Activated effector memory CD4-positive, alpha-beta T cell treated with anti-CD3 and anti-CD28 coated beads, Interleukin-2, amount 50 U/mL, for 16 hours (primary cell): ENCODE measurements around the gene ABHD15.
A peak's percentile ranks its signal among the peaks of the same experiment; 100 is the strongest.

Experiments
- DNase-seq: peaks from one replicate; pipeline ENCODE4 v3.0.0-alpha.2; 2020

Gene ABHD15

GRCh38 chr17:29593591-29594518 is 27.0 kb upstream of the ABHD15 start:
- peak; percentile 70 for DNase-seq

DNA sequence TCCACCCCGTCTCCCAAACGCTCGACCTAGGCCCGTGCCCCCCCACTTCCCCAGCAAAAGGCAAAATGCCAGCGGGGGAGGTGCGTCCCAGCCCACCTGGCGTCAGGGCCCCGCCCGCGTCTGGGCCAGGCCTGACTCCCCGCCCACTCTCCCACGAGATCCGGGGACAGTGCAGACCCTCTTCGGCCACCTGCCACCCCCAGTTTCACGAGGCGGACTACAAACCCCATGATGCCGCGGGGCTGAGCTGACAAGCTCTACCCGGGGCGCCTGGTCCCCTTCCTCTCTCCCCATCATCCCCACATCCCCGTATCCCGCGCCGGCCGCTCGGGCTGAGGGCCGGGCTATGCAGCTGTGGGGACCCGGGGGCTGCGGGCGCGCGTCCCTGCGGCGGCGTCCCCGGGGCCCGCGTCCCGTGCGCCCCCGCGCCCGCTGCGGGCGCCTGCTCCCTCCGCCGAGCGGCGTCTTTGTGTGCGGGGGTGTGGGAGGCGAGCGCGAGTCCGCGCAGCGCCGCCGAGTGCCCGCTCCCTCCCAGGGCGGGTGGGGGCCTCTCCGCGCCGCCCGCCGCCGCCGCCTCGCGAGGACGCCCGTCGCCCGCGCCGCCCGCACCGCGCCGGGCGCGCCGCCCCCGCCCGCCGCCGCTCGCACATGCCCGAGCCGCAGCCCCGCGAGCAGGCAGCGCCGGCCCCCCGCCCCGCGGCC is 26.2 kb upstream of the ABHD15 start, which contains the start of gene ANKRD13B:
Gene ANKRD13B (plus strand): TSS at position 283 of the 702 bp plus-strand sequence. CDS start 490 bp downstream, outside the sequence.
- peak; percentile 79 for DNase-seq

DNA sequence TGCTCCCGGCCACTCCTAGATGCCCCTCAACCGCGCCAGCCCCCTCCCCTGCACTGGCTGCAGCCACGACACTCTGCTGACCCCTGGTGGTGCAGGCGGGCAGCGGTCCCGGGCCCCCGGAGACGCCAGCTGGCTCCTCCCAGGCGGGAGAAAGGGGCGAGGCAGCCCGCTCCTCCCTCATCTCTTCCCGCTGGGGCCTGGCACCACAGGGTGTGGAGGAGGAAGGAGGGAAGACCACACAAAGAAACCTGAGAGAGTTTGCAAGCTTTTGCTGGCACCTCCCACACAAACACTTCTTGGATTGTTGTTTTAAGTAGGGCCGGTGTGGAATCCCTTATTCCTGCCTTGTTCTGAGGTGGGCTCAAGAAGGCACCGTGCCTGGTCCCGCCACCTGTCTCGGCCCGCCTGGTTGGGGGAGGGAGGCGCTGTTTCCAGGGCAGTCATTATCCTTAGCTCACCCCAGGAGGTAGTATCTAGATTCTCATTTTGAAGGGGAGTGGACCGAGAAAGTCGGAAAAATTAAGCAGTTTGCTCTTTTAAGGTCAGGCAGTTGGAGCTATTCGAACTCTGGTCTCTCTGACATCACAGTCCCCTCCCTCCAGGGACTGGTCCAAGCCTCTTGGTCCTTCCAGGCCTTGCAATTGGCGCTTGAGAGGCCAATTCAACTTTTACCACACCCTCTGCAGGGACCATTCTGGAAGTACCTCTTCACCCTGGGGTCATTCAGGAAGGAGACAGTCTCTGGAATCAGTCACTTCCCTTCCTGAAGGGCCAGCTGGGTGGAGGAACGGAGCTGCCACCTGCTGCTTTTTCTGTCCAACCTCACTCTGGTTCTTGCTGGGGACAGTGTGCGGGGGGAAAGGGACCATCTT is 25.1 kb upstream of the ABHD15 start:
- DNase-seq: peak; percentile 93

DNA sequence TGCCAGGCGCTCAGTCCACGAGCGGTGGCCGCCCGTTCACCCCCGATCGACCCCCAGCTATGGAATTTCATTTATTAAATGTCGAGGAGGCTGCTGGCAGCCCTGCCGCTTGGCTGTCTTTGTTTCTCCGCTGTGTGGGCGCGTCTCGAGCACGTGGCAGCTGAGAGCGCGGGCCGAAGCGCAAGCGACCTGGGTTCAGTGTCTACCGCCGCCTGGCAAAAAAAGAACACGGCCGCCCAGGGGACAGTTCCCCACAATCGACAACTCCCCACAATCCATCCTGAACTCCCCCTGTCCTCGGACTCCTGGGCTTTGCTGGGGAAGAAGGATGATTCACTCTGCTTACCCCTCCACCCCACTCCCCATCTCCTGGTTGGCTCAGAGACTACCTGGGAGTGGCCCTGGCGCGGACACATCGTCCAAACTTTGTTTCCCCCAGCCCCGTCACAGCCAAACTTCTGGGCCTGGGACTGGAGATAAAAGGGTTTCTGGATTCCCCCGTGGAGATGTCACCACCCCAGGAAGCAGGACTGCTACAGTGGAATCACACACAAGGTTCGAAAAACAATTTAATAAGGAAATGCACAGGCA is 24.4 kb upstream of the ABHD15 start:
- peak; percentile 76 for DNase-seq

DNA sequence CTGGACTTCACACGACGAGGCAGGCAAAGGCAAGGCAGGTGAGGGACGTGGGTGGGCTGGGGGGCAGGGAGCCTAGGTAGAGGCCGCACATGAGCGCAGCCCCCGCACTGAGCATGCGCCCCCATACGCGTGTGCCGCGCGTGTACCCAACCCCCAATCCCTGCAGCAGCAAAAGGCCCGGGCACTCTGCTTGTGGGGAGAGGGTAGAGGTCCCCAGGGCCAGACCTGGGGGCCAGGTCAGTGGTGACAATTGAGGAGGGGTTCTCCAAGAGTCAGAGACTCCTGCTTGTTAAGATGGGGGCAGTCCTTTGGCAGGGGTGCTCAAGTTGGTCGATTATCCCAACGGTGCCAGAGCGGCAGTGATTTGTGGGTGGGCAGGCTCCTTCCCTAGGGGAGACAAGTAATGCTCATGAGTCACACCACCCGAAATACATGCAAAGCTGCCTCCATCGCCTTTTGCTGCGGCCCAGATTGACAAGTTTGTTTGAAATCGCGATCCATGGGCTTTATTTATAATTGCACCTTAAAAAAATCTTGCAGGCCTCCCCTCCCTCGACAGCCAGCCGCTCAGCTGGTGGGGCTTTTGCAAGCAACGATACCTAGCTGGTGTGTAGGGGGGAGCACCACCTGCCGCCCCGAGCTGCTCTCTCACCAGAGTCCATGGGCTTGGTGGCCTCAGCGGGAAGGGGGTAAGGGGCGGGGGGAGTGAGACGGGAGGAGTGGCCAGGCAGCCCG is 23.7 kb upstream of the ABHD15 start:
- DNase-seq: peak; percentile 70

DNA sequence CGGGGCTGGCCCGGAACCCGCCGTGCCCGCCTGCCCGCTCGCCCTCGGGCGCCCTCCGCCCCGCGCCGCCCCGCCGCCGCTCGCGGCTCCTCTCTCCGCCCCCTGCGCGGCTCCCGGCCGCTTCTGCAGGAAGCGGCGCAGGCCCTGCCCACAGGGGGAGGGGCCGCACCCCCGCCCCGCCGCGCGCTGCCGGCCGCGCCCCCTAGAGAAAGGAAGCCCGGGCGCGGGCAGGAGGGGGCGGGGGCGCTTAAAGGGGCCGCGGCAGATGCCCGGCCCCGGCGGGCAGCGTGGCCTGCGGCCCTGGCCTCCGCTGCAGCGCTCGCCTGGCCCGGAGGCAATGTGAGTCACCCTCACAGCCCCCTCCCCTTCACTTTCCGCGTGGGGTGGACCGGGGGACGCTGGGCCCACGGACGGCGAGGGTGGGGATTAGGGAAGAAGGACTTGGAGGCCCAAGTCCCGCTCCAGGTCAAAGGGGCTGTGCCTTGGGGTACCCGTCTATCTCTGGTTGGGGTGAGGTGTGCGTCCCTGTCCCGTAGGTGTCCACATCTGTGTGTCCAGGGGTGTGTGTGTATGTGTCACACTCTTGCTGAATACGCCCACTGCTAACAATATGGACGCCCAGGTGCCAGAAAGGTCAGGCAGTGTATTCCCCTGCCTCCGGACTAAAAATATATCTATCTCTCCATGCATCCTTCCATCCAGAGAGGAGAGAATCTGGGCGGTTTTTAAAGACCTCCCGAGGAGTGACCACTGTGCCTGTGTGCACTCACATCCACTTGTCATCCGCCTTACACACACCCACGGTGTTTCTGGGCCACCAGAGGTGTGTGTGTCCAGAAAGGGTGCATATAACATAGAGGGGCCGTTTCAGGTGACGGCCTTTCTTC is 22.9 kb upstream of the ABHD15 start, which contains the start of gene GIT1:
Gene GIT1 (minus strand): TSS at position 125 of the 887 bp plus-strand sequence. CDS start 270 bp downstream, outside the sequence.
- DNase-seq: peak; percentile 95

- peak; percentile 86 for DNase-seq
Observed at GRCh38 chr17:29588562-29589411, 21.9 kb upstream of the ABHD15 start.

- no peak for DNase-seq
Observed at GRCh38 chr17:29588017-29588561, 21.3 kb upstream of the ABHD15 start.

GRCh38 chr17:29587591-29587990 is 20.8 kb upstream of the ABHD15 start:
- DNase-seq: no peak

GRCh38 chr17:29586676-29587469 is 20.0 kb upstream of the ABHD15 start:
- DNase-seq: no peak

- peak; percentile 75 for DNase-seq
Observed at GRCh38 chr17:29585080-29585751, 18.4 kb upstream of the ABHD15 start.

- peak; percentile 56 for DNase-seq
Observed at GRCh38 chr17:29584452-29585079, 17.7 kb upstream of the ABHD15 start.

DNA sequence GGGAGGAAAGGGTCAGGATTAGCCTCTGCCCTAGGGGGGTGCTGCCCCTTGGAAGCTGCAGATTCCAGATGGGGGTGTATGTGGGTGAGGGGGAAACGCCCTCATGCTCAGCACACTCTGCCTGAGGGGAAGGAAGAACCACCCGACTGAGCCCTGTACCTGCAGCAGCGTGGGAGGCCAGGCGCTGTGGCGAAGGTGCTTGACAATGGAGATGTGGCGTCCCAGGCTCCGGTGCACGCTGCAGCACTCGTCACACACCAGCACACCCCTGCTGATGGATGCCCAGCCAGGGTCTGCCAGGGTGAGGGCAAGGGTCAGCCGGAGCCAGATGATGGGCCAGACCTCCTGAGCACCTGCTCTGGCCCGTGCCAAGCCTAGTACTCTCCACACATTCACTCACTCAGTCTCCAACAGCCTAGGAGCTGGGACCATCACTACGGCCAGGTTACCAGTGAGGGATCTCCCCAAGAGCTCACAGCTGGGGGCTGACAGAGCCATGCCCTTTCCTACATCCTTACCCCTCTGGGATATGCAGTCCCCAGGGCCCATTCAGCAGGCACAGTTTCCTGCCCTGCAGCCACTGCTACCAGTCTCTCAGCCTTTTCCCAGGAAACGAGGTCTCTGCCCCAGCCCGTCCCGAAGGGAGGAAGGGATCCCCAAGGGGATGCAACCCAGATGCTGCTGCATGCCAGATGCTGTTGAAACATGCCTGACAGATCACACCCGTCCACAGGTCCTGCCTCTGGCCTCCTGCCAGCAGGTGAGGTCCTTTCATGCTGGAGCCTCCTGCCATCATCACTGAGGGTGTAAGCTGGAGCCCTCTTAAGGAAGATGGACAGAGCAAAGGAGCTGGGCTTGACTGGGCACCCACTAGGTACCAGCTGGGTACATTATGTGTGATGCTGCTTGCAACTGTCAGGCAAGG is 16.7 kb upstream of the ABHD15 start:
- peak; percentile 62 for DNase-seq

DNA sequence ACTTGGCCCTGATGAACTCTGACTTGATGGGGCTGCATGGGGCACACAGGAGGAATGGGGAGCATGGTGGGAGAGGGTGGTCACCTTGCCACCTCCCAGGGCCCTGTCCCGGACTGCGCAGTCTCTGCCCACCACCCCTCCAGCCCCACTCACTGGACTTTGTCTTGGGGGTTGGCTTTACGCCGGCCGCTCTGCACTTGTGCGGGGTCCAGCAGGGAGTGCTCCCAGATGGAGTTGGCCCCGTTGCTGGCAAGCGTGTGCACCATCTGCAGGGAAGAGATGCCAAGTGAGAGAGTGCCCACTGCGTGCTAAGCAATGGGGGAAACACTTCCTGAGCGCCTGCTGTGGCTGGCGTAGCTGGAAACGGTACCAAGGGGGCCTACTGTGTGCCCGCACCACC is 15.9 kb upstream of the ABHD15 start:
- peak; percentile 39 for DNase-seq

- DNase-seq: peak; percentile 38
Observed at GRCh38 chr17:29582254-29582765, 15.5 kb upstream of the ABHD15 start.
